PFSK-1 (cell line): ENCODE measurements around the gene PPP4C.

ENCODE experiments used
- FOXP2 ChIP-seq: optimal IDR thresholded peaks from 2 replicates; pipeline ENCODE3; 2011; ENCODE audit warnings: borderline replicate concordance, control low read depth, inconsistent platforms; ENCODE audit not compliant: insufficient read depth; ENCODE audit errors: extremely low read length, extremely low read depth
- POLR2AphosphoS5 ChIP-seq: IDR thresholded peaks from 2 replicates; pipeline ENCODE4 v1.6.1; 2012; ENCODE audit warnings: low read depth, mild to moderate bottlenecking, control low read depth, low read length, moderate library complexity
- REST ChIP-seq, 2 experiments: IDR thresholded peaks; 2 replicates each; pipeline versions ENCODE4 v1.6.1 to v1.8.0; 2011 to 2012; ENCODE audit warnings: low read depth in 2 of 2, low read length in 2 of 2, control low read depth in 1 of 2, inconsistent platforms in 1 of 2, mild to moderate bottlenecking in 1 of 2, moderate library complexity in 1 of 2; ENCODE audit not compliant: insufficient read depth in 1 of 2
- SIN3A ChIP-seq: IDR thresholded peaks from 2 replicates; pipeline ENCODE4 v1.6.1; 2012; ENCODE audit warnings: mild to moderate bottlenecking, low read length, moderate library complexity, borderline replicate concordance; ENCODE audit not compliant: insufficient read depth
- TAF1 ChIP-seq: IDR thresholded peaks from 2 replicates; pipeline ENCODE4 v1.6.1; 2012; ENCODE audit warnings: low read length, control low read depth, borderline replicate concordance; ENCODE audit not compliant: insufficient read depth

PPP4C gene

GRCh38 chr16:30104492-30104891, 28.7 kb downstream of the PPP4C start:
- TF ChIP-seq TAF1 (no peak), REST (IDR thresholded peaks at IDR 0.05; ENCODE audit: insufficient read depth in 1 of 2, low read depth in 2 of 2, low read length in 2 of 2) (no peak), SIN3A (no peak), POLR2AphosphoS5 (no peak), FOXP2 (no peak)

GRCh38 chr16:30108059-30108850, 32.5 kb downstream of the PPP4C start:
- TF ChIP-seq FOXP2 (no peak), REST (IDR thresholded peaks at IDR 0.05; ENCODE audit: insufficient read depth in 1 of 2, low read depth in 2 of 2, low read length in 2 of 2) (no peak), SIN3A (no peak), POLR2AphosphoS5 (no peak), TAF1 (no peak)

- no peak for TF ChIP-seq POLR2AphosphoS5
- no peak for TF ChIP-seq SIN3A
- TF ChIP-seq REST (IDR thresholded peaks at IDR 0.05; ENCODE audit: insufficient read depth in 1 of 2, low read depth in 2 of 2, low read length in 2 of 2), result no peak
- no peak for TF ChIP-seq TAF1
- no peak for TF ChIP-seq FOXP2
Observed at GRCh38 chr16:30110661-30111060, 34.9 kb downstream of the PPP4C start.

- TF ChIP-seq FOXP2 (no peak), SIN3A (no peak), POLR2AphosphoS5 (no peak), TAF1 (no peak), REST (IDR thresholded peaks at IDR 0.05; ENCODE audit: insufficient read depth in 1 of 2, low read depth in 2 of 2, low read length in 2 of 2) (no peak)
Observed at GRCh38 chr16:30112197-30113030, 36.6 kb downstream of the PPP4C start.
